ENCODE measurements around the gene SLU7. TPM values are rescaled to one million over a fixed set of nuclear protein-coding genes. Genes with fewer than 3 reads are reported as not detected.

Gene SLU7
- total RNA-seq, 1 experiment from 2014 or later, result 43.6 TPM

GRCh38 chr5:160379511-160379910 is 39.4 kb downstream of the SLU7 start:
- H3K36me3 ChIP-seq (ENCODE audit: control insufficient read depth in 1 of 2, insufficient read depth in 2 of 2, low read length in 2 of 2), result no peaks in the 10 kb centered on the region
- intact Hi-C loops (cut with micrococcal nuclease), result no loop called here
- no peak for TF ChIP-seq SIN3A (IDR thresholded peaks at IDR 0.05; ENCODE audit: low read depth)
- no peak for TF ChIP-seq POLR2A (IDR thresholded peaks at IDR 0.05; ENCODE audit: borderline replicate concordance, extremely low read depth, insufficient read depth, insufficient read length)
- TF ChIP-seq ATF3 (IDR thresholded peaks at IDR 0.05), result no peak
- no peak for TF ChIP-seq SP1 (IDR thresholded peaks at IDR 0.05; ENCODE audit: low read depth)
- no peak overlapping the region for H2AFZ ChIP-seq (ENCODE audit: low read depth, low read length, poor library complexity, severe bottlenecking)
- DNase-seq (ENCODE audit: low read depth, low spot score) (no peak), ATAC-seq (no peak)
- no peaks in the 10 kb centered on the region for H3K79me2 ChIP-seq (ENCODE audit: insufficient read depth, low read length)
- CTCF ChIA-PET, result interaction anchor here (1.0 kb wide), 1 partner anchor 357 kb away, joined by 3 read pairs; no protein-coding TSS in a partner anchor
- no peak overlapping the region for H3K4me3 ChIP-seq (replicated peaks in 1 of 2; ENCODE audit: low read depth in 1 of 2, low read length in 2 of 2)
- H3K9me2 ChIP-seq (ENCODE audit: insufficient read depth), result no peaks in the 10 kb centered on the region
- no peaks in the 10 kb centered on the region for H3K9me3 ChIP-seq (ENCODE audit: control insufficient read depth in 1 of 2, insufficient read depth in 1 of 2, low read depth in 1 of 2, low read length in 2 of 2)
- no peak overlapping the region for H3K9ac ChIP-seq (ENCODE audit: low read length)
- H3K27me3 ChIP-seq (ENCODE audit: insufficient read depth, low read length), result peaks cover 27% of the 10 kb centered on the region
- no peaks in the 10 kb centered on the region for H4K20me1 ChIP-seq (ENCODE audit: insufficient read depth)
- H3K4me2 ChIP-seq (ENCODE audit: low read length), result no peak overlapping the region
- no peak overlapping the region for H3K27ac ChIP-seq (ENCODE audit: low read depth, low read length)
- POLR2A ChIA-PET, result no interaction called here
- RAD21 ChIA-PET (ENCODE audit: low non-redundant PET in 1 of 2, low total read pairs in 2 of 2, uncharacterized antibody in 2 of 2, unreplicated experiment in 2 of 2), result no interaction called here
- H3K4me1 ChIP-seq (ENCODE audit: control insufficient read depth in 1 of 2, insufficient read depth in 2 of 2, low read length in 2 of 2), result no peaks in the 10 kb centered on the region
- BruUV-seq (replicated peaks), result no TSS peak

GRCh38 chr5:160378330-160378729 is 40.6 kb downstream of the SLU7 start:
- Histone ChIP-seq H3K27ac (ENCODE audit: low read depth, low read length) (no peak overlapping the region), H3K9me3 (ENCODE audit: control insufficient read depth in 1 of 2, insufficient read depth in 1 of 2, low read depth in 1 of 2, low read length in 2 of 2) (no peaks in the 10 kb centered on the region), H3K9ac (ENCODE audit: low read length) (no peak overlapping the region), H3K4me1 (ENCODE audit: control insufficient read depth in 1 of 2, insufficient read depth in 2 of 2, low read length in 2 of 2) (no peaks in the 10 kb centered on the region), H3K36me3 (ENCODE audit: control insufficient read depth in 1 of 2, insufficient read depth in 2 of 2, low read length in 2 of 2) (no peaks in the 10 kb centered on the region), H3K4me2 (ENCODE audit: low read length) (no peak overlapping the region), H2AFZ (ENCODE audit: low read depth, low read length, poor library complexity, severe bottlenecking) (no peak overlapping the region), H3K9me2 (ENCODE audit: insufficient read depth) (no peaks in the 10 kb centered on the region), H3K79me2 (ENCODE audit: insufficient read depth, low read length) (no peaks in the 10 kb centered on the region), H3K27me3 (ENCODE audit: insufficient read depth, low read length) (peaks cover 31% of the 10 kb centered on the region), H3K4me3 (replicated peaks in 1 of 2; ENCODE audit: low read depth in 1 of 2, low read length in 2 of 2) (no peak overlapping the region), H4K20me1 (ENCODE audit: insufficient read depth) (no peaks in the 10 kb centered on the region)
- POLR2A ChIA-PET, result no interaction called here
- intact Hi-C loops (cut with micrococcal nuclease), result no loop called here
- ATAC-seq (no peak), DNase-seq (ENCODE audit: low read depth, low spot score) (no peak)
- RAD21 ChIA-PET (ENCODE audit: low non-redundant PET in 1 of 2, low total read pairs in 2 of 2, uncharacterized antibody in 2 of 2, unreplicated experiment in 2 of 2), result no interaction called here
- BruUV-seq (replicated peaks), result no TSS peak
- CTCF ChIA-PET, result interaction anchor here (1.7 kb wide), 1 partner anchor 13 kb away, joined by 6 read pairs; no protein-coding TSS in a partner anchor
- TF ChIP-seq TCF7L2 (IDR thresholded peaks at IDR 0.05; ENCODE audit: borderline replicate concordance, extremely low read depth, insufficient read depth, insufficient read length), result no peak
- TF ChIP-seq ATF3 (IDR thresholded peaks at IDR 0.05), result no peak
- no peak for TF ChIP-seq POLR2AphosphoS5 (IDR thresholded peaks at IDR 0.05; ENCODE audit: low read depth, low read length)
- no peak for TF ChIP-seq REST (IDR thresholded peaks at IDR 0.05; ENCODE audit: low read depth)
- no peak for TF ChIP-seq ZNF274 (IDR thresholded peaks at IDR 0.05; ENCODE audit: low read depth, low read length)
- TF ChIP-seq YY1 (IDR thresholded peaks at IDR 0.05; ENCODE audit: extremely low read depth, insufficient replicate concordance, low read depth, low read length), result no peak
- no peak for TF ChIP-seq SRF (IDR thresholded peaks at IDR 0.05; ENCODE audit: low read depth)
- TF ChIP-seq POLR2A (IDR thresholded peaks at IDR 0.05; ENCODE audit: borderline replicate concordance, extremely low read depth, insufficient read depth, insufficient read length), result no peak
- TF ChIP-seq RAD21 (IDR thresholded peaks at IDR 0.05; ENCODE audit: low read depth), result no peak
- TF ChIP-seq MAX (IDR thresholded peaks at IDR 0.05), result no peak
- TF ChIP-seq ZBTB33 (IDR thresholded peaks at IDR 0.05; ENCODE audit: extremely low read depth, insufficient replicate concordance, low read length), result no peak
- no peak for TF ChIP-seq CEBPB (IDR thresholded peaks at IDR 0.05; ENCODE audit: low read depth)
- TF ChIP-seq SIN3A (IDR thresholded peaks at IDR 0.05; ENCODE audit: low read depth), result no peak
- no peak for TF ChIP-seq SP1 (IDR thresholded peaks at IDR 0.05; ENCODE audit: low read depth)
